Measurements from ENCODE around the gene ADGRA1.

The ADGRA1 gene

GRCh38 chr10:133076274-133077038 is 11.3 kb upstream of the ADGRA1 start:
- no peak for DNase-seq

GRCh38 chr10:133079836-133080682 is 7.7 kb upstream of the ADGRA1 start:
- no peak for DNase-seq

GRCh38 chr10:133080683-133081040 is 7.1 kb upstream of the ADGRA1 start:
- no peak for DNase-seq

GRCh38 chr10:133081636-133082035 is 6.1 kb upstream of the ADGRA1 start:
- DNase-seq, result no peak

GRCh38 chr10:133082685-133083421 is 4.9 kb upstream of the ADGRA1 start:
- no peak for DNase-seq

- no peak for DNase-seq
These were observed 4.2 kb upstream of the ADGRA1 start for GRCh38 chr10:133083422-133084100.

GRCh38 chr10:133084491-133084890 is 3.2 kb upstream of the ADGRA1 start:
- DNase-seq, result no peak

- DNase-seq, result no peak
These were observed 2.2 kb upstream of the ADGRA1 start for GRCh38 chr10:133085251-133086125.

GRCh38 chr10:133086247-133086646 is 1.5 kb upstream of the ADGRA1 start:
- no peak for DNase-seq

GRCh38 chr10:133087045-133087678 is 562 bp upstream of the ADGRA1 start:
- no peak for DNase-seq

- no peak for DNase-seq
These were observed 643 bp downstream of the ADGRA1 start for GRCh38 chr10:133088179-133088955.

GRCh38 chr10:133088956-133089800 is 1.5 kb downstream of the ADGRA1 start:
- DNase-seq, result no peak

GRCh38 chr10:133090101-133090500 is 2.4 kb downstream of the ADGRA1 start:
- DNase-seq, result no peak

GRCh38 chr10:133090654-133091053 is 2.9 kb downstream of the ADGRA1 start:
- no peak for DNase-seq

- no peak for DNase-seq
These were observed 3.6 kb downstream of the ADGRA1 start for GRCh38 chr10:133091316-133091715.

- no peak for DNase-seq
These were observed 5.6 kb downstream of the ADGRA1 start for GRCh38 chr10:133093291-133093690.

GRCh38 chr10:133094286-133094685 is 6.6 kb downstream of the ADGRA1 start:
- DNase-seq, result no peak

- DNase-seq, result no peak
These were observed 7.1 kb downstream of the ADGRA1 start for GRCh38 chr10:133094866-133095265.

GRCh38 chr10:133095586-133095985 is 7.9 kb downstream of the ADGRA1 start:
- no peak for DNase-seq

All from RPMI8226 (cell line).